Measurements from ENCODE around the gene TBL3.
"Not testable (repeated sequence)": the region's sequence is repeated elsewhere in the genome, so short reads cannot be mapped to it uniquely, and the experiment has no call there.

- not testable (repeated sequence) for TF ChIP-seq FOXK2 (IDR thresholded peaks at IDR 0.05); ARNT (IDR thresholded peaks at IDR 0.05); FOXA1 (IDR thresholded peaks at IDR 0.05); BHLHE40 (IDR thresholded peaks at IDR 0.05; ENCODE audit: borderline replicate concordance); TARDBP (IDR thresholded peaks at IDR 0.05); L3MBTL2 (conservative IDR thresholded peaks at IDR 0.05); SP1 (IDR thresholded peaks at IDR 0.05); FOXM1 (IDR thresholded peaks at IDR 0.05; ENCODE audit: borderline replicate concordance); ELF4 (IDR thresholded peaks at IDR 0.05)
Measured at GRCh38 chr16:1939833-1940232, 32.0 kb upstream of the TBL3 start.

Data from HEK293T (cell line).